Esophagus muscularis mucosa (tissue), 4 donors: ENCODE data around the gene HECA. TPM values are rescaled to one million over a fixed set of nuclear protein-coding genes. Genes with fewer than 3 reads are reported as not detected.
A peak's percentile ranks its signal among the peaks of the same experiment; 100 is the strongest.
"Not testable (repeated sequence)": the region's sequence is repeated elsewhere in the genome, so short reads cannot be mapped to it uniquely, and the experiment has no call there.

Experiments
- DNase-seq: peaks from one replicate; pipeline ENCODE4 v3.0.0-alpha.2; 2017; ENCODE audit errors: extremely low spot score
- H3K27ac ChIP-seq, 4 donors: fragments of 200-600 bp; sonication (generic); replicated peaks in 1 of 4; 1 replicate in 3 of 4; 2 replicates in 1 of 4; pipeline ENCODE4 v1.5.1; 2016 to 2019; ENCODE audit warnings: mild to moderate bottlenecking in 1 of 4
- H3K27me3 ChIP-seq, 4 donors: fragments of 200-600 bp; sonication (generic); one replicate each; pipeline versions ENCODE4 v1.5.1 to v1.6.0; 2016 to 2019
- H3K36me3 ChIP-seq, 4 donors: fragments of 200-600 bp; sonication (generic); one replicate each; pipeline ENCODE4 v1.5.1; 2016 to 2019
- H3K4me1 ChIP-seq, 4 donors: fragments of 200-600 bp; sonication (generic); one replicate each; pipeline ENCODE4 v1.5.1; 2016 to 2019
- H3K4me3 ChIP-seq, 4 donors: fragments of 200-600 bp; sonication (generic); 1 replicate in 2 of 4; 2 replicates in 2 of 4; pipeline ENCODE4 v1.5.1; 2016 to 2019; ENCODE audit warnings: mild to moderate bottlenecking in 4 of 4, moderate library complexity in 1 of 4
- H3K9me3 ChIP-seq, 4 donors: fragments of 200-600 bp; sonication (generic); 1 replicate in 3 of 4; 2 replicates in 1 of 4; pipeline ENCODE4 v1.5.1; 2016 to 2019
- EP300 ChIP-seq: sonication (generic); formaldehyde crosslinking; IDR thresholded peaks from one replicate; pipeline ENCODE4 v1.6.1; 2017; ENCODE audit warnings: antibody characterized with exemption
- POLR2A ChIP-seq: fragments of 450-650 bp; IDR thresholded peaks from one replicate; pipeline ENCODE4 v1.6.1; 2017; ENCODE audit warnings: antibody characterized with exemption, moderate library complexity, mild to moderate bottlenecking, low read depth
- POLR2AphosphoS5 ChIP-seq, 2 donors: sonication (generic); formaldehyde crosslinking; IDR thresholded peaks; one replicate each; pipeline ENCODE4 v1.6.1; 2017; ENCODE audit warnings: antibody characterized with exemption in 2 of 2
- WGBS: methylation state at CpG from one replicate; pipeline ENCODE4 v1.1.5; 2018; 5-methylcytosine and 5-hydroxymethylcytosine counted together
- intact Hi-C: fragments of 100-400 bp; cut with DNase I; formaldehyde crosslinking; loops from one replicate; pipeline ENCODE4 v1.15.1; 2023
- total RNA-seq, 4 donors: library from RNA; depleted of rRNA; stranded (reverse); fragments of >200 nt; gene quantifications; one replicate each; pipeline versions ENCODE4 v1.1.0 to v1.2.1, GENCODE V29; 2016
- TF ChIP-seq, protein P1 (sequence below), 3 experiments: fragments of 200-600 bp in 2 of 3; fragments of 450-650 bp in 1 of 3; sonication (generic) in 2 of 3; IDR thresholded peaks; one replicate each; pipeline ENCODE4 v1.5.1; 2017 to 2019; ENCODE audit warnings: antibody characterized with exemption in 3 of 3, mild to moderate bottlenecking in 2 of 3, moderate library complexity in 1 of 3

Gene HECA
- total RNA-seq, 4 donors from 2014 or later = 43.2 to 68.4 (median 52.4) TPM

DNA sequence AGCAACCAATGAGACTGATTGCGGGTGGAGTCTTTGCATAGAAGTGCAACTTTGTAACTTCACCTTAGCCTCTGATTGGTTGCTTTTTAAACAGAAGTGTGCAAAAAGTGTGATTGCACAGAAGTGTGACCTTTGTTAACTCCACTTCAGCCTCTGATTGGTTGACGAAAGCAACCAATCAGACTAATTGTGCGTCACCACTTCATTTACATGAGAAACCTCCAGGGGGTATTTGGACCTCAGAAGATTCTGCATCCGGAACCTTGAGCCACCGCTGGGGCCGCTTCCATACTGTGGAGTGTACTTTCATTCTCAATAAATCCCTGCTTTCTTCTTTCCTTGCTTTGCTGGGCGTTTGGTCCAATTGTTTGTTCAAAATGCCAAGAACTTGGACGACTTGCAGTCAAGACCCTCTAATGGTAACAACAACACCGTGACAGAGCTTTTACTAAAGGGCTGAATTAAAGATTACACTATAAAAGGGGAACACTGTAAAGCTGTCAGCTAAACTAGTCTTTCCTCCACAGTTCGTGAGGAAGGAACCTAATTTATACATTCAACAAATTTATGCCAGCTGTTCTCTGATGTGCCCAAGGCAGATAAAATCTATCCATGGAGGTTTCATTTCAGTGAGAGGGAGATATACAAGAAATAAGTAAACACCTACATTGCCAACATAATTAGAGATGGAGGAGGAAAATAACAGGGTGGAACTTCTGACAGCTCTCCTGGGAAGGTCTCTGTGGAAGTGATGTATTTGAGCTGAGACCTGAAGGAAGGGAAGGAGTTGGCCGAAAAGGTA lies 1.4 kb upstream of the HECA start:
- H3K36me3 ChIP-seq = no peaks in the 10 kb centered on the region
- no peak overlapping the region for H3K4me3 ChIP-seq
- TF ChIP-seq, protein P1, sequence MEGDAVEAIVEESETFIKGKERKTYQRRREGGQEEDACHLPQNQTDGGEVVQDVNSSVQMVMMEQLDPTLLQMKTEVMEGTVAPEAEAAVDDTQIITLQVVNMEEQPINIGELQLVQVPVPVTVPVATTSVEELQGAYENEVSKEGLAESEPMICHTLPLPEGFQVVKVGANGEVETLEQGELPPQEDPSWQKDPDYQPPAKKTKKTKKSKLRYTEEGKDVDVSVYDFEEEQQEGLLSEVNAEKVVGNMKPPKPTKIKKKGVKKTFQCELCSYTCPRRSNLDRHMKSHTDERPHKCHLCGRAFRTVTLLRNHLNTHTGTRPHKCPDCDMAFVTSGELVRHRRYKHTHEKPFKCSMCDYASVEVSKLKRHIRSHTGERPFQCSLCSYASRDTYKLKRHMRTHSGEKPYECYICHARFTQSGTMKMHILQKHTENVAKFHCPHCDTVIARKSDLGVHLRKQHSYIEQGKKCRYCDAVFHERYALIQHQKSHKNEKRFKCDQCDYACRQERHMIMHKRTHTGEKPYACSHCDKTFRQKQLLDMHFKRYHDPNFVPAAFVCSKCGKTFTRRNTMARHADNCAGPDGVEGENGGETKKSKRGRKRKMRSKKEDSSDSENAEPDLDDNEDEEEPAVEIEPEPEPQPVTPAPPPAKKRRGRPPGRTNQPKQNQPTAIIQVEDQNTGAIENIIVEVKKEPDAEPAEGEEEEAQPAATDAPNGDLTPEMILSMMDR (IDR thresholded peaks at IDR 0.05) = no peak
- TF ChIP-seq POLR2A = no peak
- no peak for TF ChIP-seq POLR2AphosphoS5 (IDR thresholded peaks at IDR 0.05)
- no peak for TF ChIP-seq EP300
- no peaks in the 10 kb centered on the region for H3K27me3 ChIP-seq
- intact Hi-C loops = loop anchor here (10.0 kb wide), 1 partner anchor 231 kb away; no protein-coding TSS in a partner anchor
- no peak for DNase-seq
- no peaks in the 10 kb centered on the region for H3K9me3 ChIP-seq
- H3K4me1 ChIP-seq = peaks cover 12 to 41% (median 30%) of the 10 kb centered on the region in 4 donors
- 62% methylated on average over 11 of the region's 11 CpGs for WGBS
- peak overlapping the region; percentile 97 to 98 (median 98) for H3K27ac ChIP-seq

DNA sequence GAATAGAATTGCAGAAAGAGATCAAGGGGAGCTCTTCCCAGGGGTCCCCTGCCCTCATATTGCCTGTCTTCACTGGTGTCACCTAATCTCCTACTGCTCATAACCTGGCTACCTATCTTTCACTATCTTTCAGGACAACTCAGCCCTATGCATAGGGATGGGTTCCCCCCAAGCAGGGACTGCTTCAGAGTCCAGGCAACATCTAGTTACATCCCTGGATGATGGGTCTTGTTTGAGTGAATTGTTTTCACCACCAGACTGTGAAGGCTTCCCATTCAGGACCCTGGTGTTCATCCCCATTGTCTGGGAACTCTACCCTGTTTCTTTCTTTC lies 850 bp upstream of the HECA start:
- intact Hi-C loops = loop anchor here (10.0 kb wide), 1 partner anchor 231 kb away; no protein-coding TSS in a partner anchor

DNA sequence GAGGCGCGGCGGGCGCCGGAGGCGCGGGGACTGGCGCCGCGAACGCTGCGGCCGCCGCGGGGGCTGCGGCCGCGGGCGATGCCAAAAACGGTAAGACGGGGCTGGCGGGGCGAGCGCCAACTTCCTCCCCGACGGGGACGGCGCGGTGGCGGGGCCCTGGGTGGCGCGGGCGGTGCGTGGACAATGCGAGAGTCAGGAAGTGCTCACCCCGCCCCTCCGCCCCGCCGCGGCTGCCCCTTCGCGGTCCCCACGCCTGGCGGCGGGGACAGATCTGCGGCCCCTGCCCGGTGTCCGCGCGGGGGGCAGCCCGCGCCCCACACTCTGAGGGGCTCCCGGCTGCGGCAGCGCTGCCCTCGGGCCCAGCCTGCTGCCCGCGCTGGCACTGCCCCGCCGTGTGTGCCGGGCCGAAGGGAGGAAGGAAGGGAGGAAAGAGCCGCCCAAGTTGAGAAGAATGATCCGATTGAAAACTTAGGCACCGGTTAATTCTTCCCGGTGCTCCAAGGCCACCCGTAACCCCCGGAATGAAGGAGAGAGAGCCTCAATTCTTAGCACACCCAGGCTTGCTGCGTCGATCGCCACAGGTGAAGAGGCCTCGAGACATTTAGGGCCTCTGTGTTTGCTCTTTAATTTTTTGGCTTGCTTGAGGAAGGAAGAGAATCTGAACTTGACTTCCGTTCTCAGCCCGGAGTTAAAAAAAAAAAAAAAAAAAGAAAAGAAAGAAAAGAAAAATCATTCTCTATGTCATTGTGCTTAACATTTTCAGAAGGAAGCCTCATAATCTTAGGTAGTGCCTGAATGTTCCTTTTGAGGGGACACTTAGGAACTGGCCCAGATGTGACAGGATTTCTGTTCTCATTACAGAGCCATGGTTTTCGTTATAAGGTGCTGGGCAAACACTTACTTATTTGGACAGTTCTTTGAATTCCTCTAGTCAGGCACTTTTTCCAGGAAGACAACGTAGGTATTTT lies 982 bp downstream of the HECA start:
- Histone ChIP-seq H3K9me3 (no peaks in the 10 kb centered on the region), H3K36me3 (no peaks in the 10 kb centered on the region), H3K4me3 (peak overlapping the region; percentile 93 to 97 (median 94)), H3K4me1 (peaks cover 23 to 63% (median 46%) of the 10 kb centered on the region in 4 donors), H3K27me3 (no peaks in the 10 kb centered on the region), H3K27ac (peak overlapping the region; percentile 97 to 98 (median 98))
- intact Hi-C loops = loop anchor here (5.0 to 10.0 kb wide), 2 partner anchors 104 to 229 kb away; no protein-coding TSS in a partner anchor
- under 1% methylated on average over 19 of the region's 76 CpGs for WGBS
- TF ChIP-seq, protein P1 (IDR thresholded peaks at IDR 0.05) = peak in 1 of 3 experiments; percentile 9
- no peak for TF ChIP-seq EP300
- TF ChIP-seq POLR2A = no peak
- peak; percentile 10 to 16 for TF ChIP-seq POLR2AphosphoS5 (IDR thresholded peaks at IDR 0.05)
- no peak for DNase-seq

More for the DNA sequence above, 850 bp upstream of the HECA start:
- H3K9me3 ChIP-seq = no peaks in the 10 kb centered on the region
- H3K4me1 ChIP-seq = peaks cover 16 to 46% (median 36%) of the 10 kb centered on the region in 4 donors
- no peak for TF ChIP-seq EP300
- TF ChIP-seq, protein P1 (IDR thresholded peaks at IDR 0.05) = no peak
- no peak overlapping the region for H3K4me3 ChIP-seq
- DNase-seq = no peak
- no peaks in the 10 kb centered on the region for H3K27me3 ChIP-seq
- no peaks in the 10 kb centered on the region for H3K36me3 ChIP-seq
- H3K27ac ChIP-seq = peak overlapping the region; percentile 97 to 98 (median 98)

DNA sequence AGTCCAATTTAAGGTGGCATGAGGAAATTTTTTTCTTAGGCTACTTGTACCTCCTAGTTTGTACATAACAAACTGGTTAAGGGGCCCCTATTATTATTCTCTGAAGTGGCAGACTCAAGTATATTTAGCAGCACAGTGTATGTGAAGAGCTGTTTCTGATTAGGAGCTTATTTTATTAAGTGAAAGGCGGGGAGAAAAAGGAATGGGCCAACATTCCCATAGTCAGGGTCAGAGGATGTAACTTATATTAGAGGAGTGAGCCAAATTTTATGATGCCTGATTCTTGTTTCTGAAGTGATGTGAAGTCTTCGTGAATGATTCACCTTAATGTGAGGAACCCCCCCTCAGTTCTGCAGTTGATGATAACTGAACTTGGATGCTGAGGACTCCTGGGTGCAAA lies 2.8 kb downstream of the HECA start:
- H3K27ac ChIP-seq = no peak overlapping the region
- TF ChIP-seq POLR2AphosphoS5 (IDR thresholded peaks at IDR 0.05) (no peak), EP300 (no peak)
- TF ChIP-seq, protein P1 (IDR thresholded peaks at IDR 0.05) = no peak
- 61% methylated on average over 2 of the region's 2 CpGs for WGBS
- intact Hi-C loops = loop anchor here (5.0 to 10.0 kb wide), 2 partner anchors 105 to 227 kb away; no protein-coding TSS in a partner anchor
- H3K27me3 ChIP-seq = no peaks in the 10 kb centered on the region
- H3K4me3 ChIP-seq = no peak overlapping the region
- no peaks in the 10 kb centered on the region for H3K36me3 ChIP-seq
- no peaks in the 10 kb centered on the region for H3K9me3 ChIP-seq
- DNase-seq = no peak
- H3K4me1 ChIP-seq = peaks cover 23 to 67% (median 49%) of the 10 kb centered on the region in 4 donors

DNA sequence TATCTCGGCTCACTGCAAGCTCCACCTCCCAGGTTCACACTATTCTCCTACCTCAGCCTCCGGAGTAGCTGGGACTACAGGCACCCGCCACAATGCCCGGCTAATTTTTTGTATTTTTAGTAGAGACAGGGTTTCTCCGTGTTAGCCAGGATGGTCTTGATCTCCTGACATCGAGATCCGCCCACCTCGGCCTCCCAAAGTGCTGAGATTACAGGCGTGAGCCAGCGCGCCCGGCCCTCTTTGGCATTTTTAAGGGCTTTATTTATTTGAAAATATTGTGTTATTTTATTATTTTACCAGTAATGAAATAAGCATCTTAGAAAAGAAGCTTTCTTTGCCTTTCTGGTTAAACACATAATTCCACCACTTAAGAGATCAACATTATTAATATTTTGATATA lies 6.0 kb downstream of the HECA start:
- not testable (repeated sequence) for DNase-seq, H3K36me3 ChIP-seq, H3K9me3 ChIP-seq, H3K27ac ChIP-seq, H3K4me3 ChIP-seq, H3K27me3 ChIP-seq
- intact Hi-C loops = loop anchor here (10.0 kb wide), 1 partner anchor 326 kb away; no protein-coding TSS in a partner anchor
- H3K4me1 ChIP-seq = peaks cover 38 to 65% (median 59%) of the 10 kb centered on the region in 4 donors
- WGBS = 94% methylated on average over 12 of the region's 12 CpGs
